Caco-2 (cell line): ENCODE measurements around the gene TMEM63B. TPM values are rescaled to one million over a fixed set of nuclear protein-coding genes. Genes with fewer than 3 reads are reported as not detected.

Experiments used
- BruUV-seq: library from RNA; stranded (reverse); fragments of 400-500 nt; replicated peaks from 2 replicates; lab custom pipeline; 2021; lab: Mats Ljungman, UMichigan
- CTCF ChIA-PET: fragments of 300-600 bp; sonication (Branson Sonifier 250); formaldehyde crosslinking; loops from one replicate; lab custom pipeline; 2022; ENCODE audit warnings: antibody characterized with exemption; lab: Charles Lee
- POLR2A ChIA-PET: fragments of 300-600 bp; sonication (Branson Sonifier 250); formaldehyde crosslinking; loops from one replicate; lab custom pipeline; 2022; ENCODE audit warnings: antibody characterized with exemption; lab: Charles Lee
- DNase-seq, 2 experiments: peaks; one replicate each; pipeline versions ENCODE4 v3.0.0 to v3.0.0-alpha.2; 2020 to 2022
- H3K27me3 ChIP-seq: replicated peaks from 2 replicates; pipeline ENCODE4 v1.6.0; 2011; ENCODE audit warnings: low read length; ENCODE audit not compliant: control insufficient read depth, insufficient read depth
- H3K36me3 ChIP-seq: 2 replicates; pipeline ENCODE4 v1.5.1; 2011; ENCODE audit warnings: low read length; ENCODE audit not compliant: control insufficient read depth, insufficient read depth
- H3K4me1 ChIP-seq: fragments of 250-450 bp; sonication (Bioruptor Pico); 2 replicates; pipeline ENCODE4 v1.5.1; 2020; ENCODE audit warnings: mild to moderate bottlenecking
- H3K4me3 ChIP-seq: 2 replicates; pipeline ENCODE4 v1.5.1; 2011; ENCODE audit warnings: low read depth, mild to moderate bottlenecking, control low read depth, low read length
- H3K9me3 ChIP-seq: fragments of 250-450 bp; sonication (Bioruptor Pico); 2 replicates; pipeline ENCODE4 v1.5.1; 2020; ENCODE audit warnings: mild to moderate bottlenecking, moderate library complexity
- H3K27ac Mint-ChIP-seq: one replicate; pipeline ENCODE4 v1.8.0; 2022; ENCODE audit warnings: mixed read lengths; ENCODE audit not compliant: unreplicated experiment
- H3K27me3 Mint-ChIP-seq: one replicate; pipeline ENCODE4 v1.8.0; 2022; ENCODE audit warnings: mixed read lengths; ENCODE audit not compliant: insufficient read depth, unreplicated experiment
- H3K36me3 Mint-ChIP-seq: one replicate; pipeline ENCODE4 v1.8.0; 2022; ENCODE audit warnings: mild to moderate bottlenecking, mixed read lengths; ENCODE audit not compliant: insufficient read depth, unreplicated experiment
- H3K4me1 Mint-ChIP-seq: one replicate; pipeline ENCODE4 v1.8.0; 2022; ENCODE audit warnings: low read depth, mixed read lengths; ENCODE audit not compliant: unreplicated experiment
- H3K4me3 Mint-ChIP-seq: one replicate; pipeline ENCODE4 v1.8.0; 2022; ENCODE audit warnings: mild to moderate bottlenecking, moderate library complexity, mixed read lengths; ENCODE audit not compliant: unreplicated experiment
- H3K9me3 Mint-ChIP-seq: one replicate; pipeline ENCODE4 v1.8.0; 2022; ENCODE audit warnings: mixed read lengths; ENCODE audit not compliant: unreplicated experiment
- CTCF ChIP-seq, 2 experiments: fragments of 200-600 bp in 1 of 2; IDR thresholded peaks; 1 replicate in 1 of 2; 2 replicates in 1 of 2; pipeline versions ENCODE4 v1.5.1 to v1.8.0; 2011 to 2022; ENCODE audit warnings: antibody characterized with exemption in 1 of 2, control low read depth in 1 of 2, inconsistent platforms in 1 of 2, low read depth in 1 of 2, low read length in 1 of 2, mild to moderate bottlenecking in 1 of 2, moderate library complexity in 1 of 2; ENCODE audit not compliant: insufficient read depth in 1 of 2, severe bottlenecking in 1 of 2, unreplicated experiment in 1 of 2
- intact Hi-C: fragments of 100-400 bp; cut with micrococcal nuclease; formaldehyde crosslinking; loops from one replicate; pipeline ENCODE4 v1.10.0; 2022; ENCODE audit not compliant: unreplicated experiment
- total RNA-seq: library from RNA; stranded (reverse); gene quantifications from 2 replicates; pipeline ENCODE4 v1.2.3, GENCODE V29; 2022

Gene TMEM63B
- total RNA-seq, 1 experiment from 2014 or later: 28.2 TPM

GRCh38 chr6:44108471-44108870 lies 18.9 kb upstream of the TMEM63B start:
- CTCF ChIA-PET: no interaction called here
- BruUV-seq: no TSS peak
- no peaks in the 10 kb centered on the region for H3K27me3 Mint-ChIP-seq

GRCh38 chr6:44109212-44109611 lies 18.1 kb upstream of the TMEM63B start:
- TF ChIP-seq CTCF (IDR thresholded peaks at IDR 0.05; ENCODE audit: insufficient read depth in 1 of 2, low read depth in 1 of 2, low read length in 1 of 2, severe bottlenecking in 1 of 2, unreplicated experiment in 1 of 2): no peak
- no peaks in the 10 kb centered on the region for H3K27me3 Mint-ChIP-seq
- peaks cover 10% of the 10 kb centered on the region for H3K4me1 Mint-ChIP-seq
- no peak overlapping the region for H3K27ac Mint-ChIP-seq
- CTCF ChIA-PET: no interaction called here
- Histone ChIP-seq H3K4me3 (no peak overlapping the region), H3K27me3 (no peaks in the 10 kb centered on the region), H3K9me3 (no peaks in the 10 kb centered on the region), H3K4me1 (no peaks in the 10 kb centered on the region; the same call in 1 of the 2 replicates), H3K36me3 (peaks cover 5% of the 10 kb centered on the region)
- no TSS peak for BruUV-seq
- DNase-seq: no peak
- intact Hi-C loops: no loop called here
- POLR2A ChIA-PET: no interaction called here
- H3K36me3 Mint-ChIP-seq: peaks cover 65% of the 10 kb centered on the region
- H3K4me3 Mint-ChIP-seq: no peak overlapping the region
- no peaks in the 10 kb centered on the region for H3K9me3 Mint-ChIP-seq

More at GRCh38 chr6:44108471-44108870, 18.9 kb upstream of the TMEM63B start:
- Mint-ChIP-seq H3K27ac (no peak overlapping the region), H3K36me3 (peaks cover 67% of the 10 kb centered on the region), H3K4me3 (no peak overlapping the region), H3K4me1 (peaks cover 10% of the 10 kb centered on the region), H3K9me3 (no peaks in the 10 kb centered on the region)
- H3K36me3 ChIP-seq: peaks cover 6% of the 10 kb centered on the region
- H3K4me1 ChIP-seq: no peaks in the 10 kb centered on the region; the same call in 1 of the 2 replicates
- H3K27me3 ChIP-seq: no peaks in the 10 kb centered on the region
- no peak for TF ChIP-seq CTCF (IDR thresholded peaks at IDR 0.05; ENCODE audit: insufficient read depth in 1 of 2, low read depth in 1 of 2, low read length in 1 of 2, severe bottlenecking in 1 of 2, unreplicated experiment in 1 of 2)
- intact Hi-C loops: no loop called here
- no peak for DNase-seq
- no peaks in the 10 kb centered on the region for H3K9me3 ChIP-seq
- POLR2A ChIA-PET: no interaction called here
- H3K4me3 ChIP-seq: no peak overlapping the region

- no peak for TF ChIP-seq CTCF (IDR thresholded peaks at IDR 0.05; ENCODE audit: insufficient read depth in 1 of 2, low read depth in 1 of 2, low read length in 1 of 2, severe bottlenecking in 1 of 2, unreplicated experiment in 1 of 2)
- Mint-ChIP-seq H3K4me3 (no peak overlapping the region), H3K36me3 (peaks cover 62% of the 10 kb centered on the region), H3K4me1 (peaks cover 13% of the 10 kb centered on the region), H3K9me3 (no peaks in the 10 kb centered on the region), H3K27ac (peak overlapping the region; percentile 6), H3K27me3 (no peaks in the 10 kb centered on the region)
- intact Hi-C loops: no loop called here
- ChIA-PET POLR2A (no interaction called here), CTCF (no interaction called here)
- Histone ChIP-seq H3K9me3 (no peaks in the 10 kb centered on the region), H3K4me3 (no peak overlapping the region), H3K27me3 (no peaks in the 10 kb centered on the region), H3K36me3 (peaks cover 5% of the 10 kb centered on the region), H3K4me1 (no peaks in the 10 kb centered on the region; the same call in 1 of the 2 replicates)
- DNase-seq: no peak
- no TSS peak for BruUV-seq
These were observed 17.2 kb upstream of the TMEM63B start for GRCh38 chr6:44110005-44110676.
